HG03039 (cell line): ENCODE measurements around the gene GTF2F2.
"Not testable (repeated sequence)": the region's sequence is repeated elsewhere in the genome, so short reads cannot be mapped to it uniquely, and the experiment has no call there.

Source experiments
- ATAC-seq: cut with Tn5 transposase; IDR thresholded peaks from one replicate; pipeline ENCODE4 v1.9.1; 2021; ENCODE audit warnings: mild to moderate bottlenecking, moderate library complexity; ENCODE audit not compliant: unreplicated experiment

GTF2F2 gene

GRCh38 chr13:45298550-45298949 is 178.2 kb downstream of the GTF2F2 start:
- not testable (repeated sequence) for ATAC-seq

GRCh38 chr13:45299194-45299593 is 178.9 kb downstream of the GTF2F2 start:
- no peak for ATAC-seq

- ATAC-seq: no peak
Observed at GRCh38 chr13:45300190-45300985, 180.1 kb downstream of the GTF2F2 start.

- no peak for ATAC-seq
Observed at GRCh38 chr13:45301263-45301662, 181.0 kb downstream of the GTF2F2 start.

- no peak for ATAC-seq
Observed at GRCh38 chr13:45302507-45302906, 182.2 kb downstream of the GTF2F2 start.

GRCh38 chr13:45303026-45303425 is 182.7 kb downstream of the GTF2F2 start:
- ATAC-seq: no peak

GRCh38 chr13:45303866-45304265 is 183.6 kb downstream of the GTF2F2 start:
- ATAC-seq: no peak

- ATAC-seq: no peak
Observed at GRCh38 chr13:45305079-45305478, 184.8 kb downstream of the GTF2F2 start.

GRCh38 chr13:45306966-45307365 is 186.7 kb downstream of the GTF2F2 start:
- no peak for ATAC-seq

- ATAC-seq: no peak
Observed at GRCh38 chr13:45310341-45311131, 190.2 kb downstream of the GTF2F2 start.

GRCh38 chr13:45314822-45315221 is 194.5 kb downstream of the GTF2F2 start:
- ATAC-seq: no peak

GRCh38 chr13:45315520-45316167 is 195.3 kb downstream of the GTF2F2 start:
- ATAC-seq: no peak

- ATAC-seq: no peak
Observed at GRCh38 chr13:45316338-45316737, 196.0 kb downstream of the GTF2F2 start.

- ATAC-seq: no peak
Observed at GRCh38 chr13:45316996-45317395, 196.7 kb downstream of the GTF2F2 start.

GRCh38 chr13:45320876-45321629 is 200.7 kb downstream of the GTF2F2 start:
- ATAC-seq: no peak

GRCh38 chr13:45325806-45326205 is 205.5 kb downstream of the GTF2F2 start:
- no peak for ATAC-seq

- ATAC-seq: no peak
Observed at GRCh38 chr13:45327253-45327955, 207.1 kb downstream of the GTF2F2 start.

GRCh38 chr13:45328661-45329111 is 208.4 kb downstream of the GTF2F2 start:
- no peak for ATAC-seq

GRCh38 chr13:45331123-45331619 is 210.9 kb downstream of the GTF2F2 start:
- ATAC-seq: no peak

GRCh38 chr13:45331692-45332035 is 211.4 kb downstream of the GTF2F2 start:
- ATAC-seq: no peak
